Gastroesophageal sphincter (tissue), 3 donors: ENCODE results near the gene USP38.

ENCODE experiments used
- EP300 ChIP-seq: sonication (generic); formaldehyde crosslinking; IDR thresholded peaks from one replicate; pipeline ENCODE4 v1.6.1; 2017; ENCODE audit warnings: antibody characterized with exemption, mild to moderate bottlenecking
- POLR2A ChIP-seq, 2 donors: fragments of 450-650 bp; IDR thresholded peaks; one replicate each; pipeline ENCODE4 v1.6.1; 2017; ENCODE audit warnings: antibody characterized with exemption in 2 of 2, mild to moderate bottlenecking in 2 of 2, moderate library complexity in 1 of 2
- POLR2AphosphoS5 ChIP-seq: sonication (generic); formaldehyde crosslinking; IDR thresholded peaks from one replicate; pipeline ENCODE4 v1.6.1; 2017; ENCODE audit warnings: antibody characterized with exemption
- TF ChIP-seq, protein P1 (sequence below), 4 experiments: fragments of 200-600 bp in 2 of 4; fragments of 450-650 bp in 2 of 4; sonication (generic) in 1 of 4; IDR thresholded peaks; one replicate each; pipeline ENCODE4 v1.5.1; 2017 to 2019; ENCODE audit warnings: antibody characterized with exemption in 4 of 4, mild to moderate bottlenecking in 2 of 4, moderate library complexity in 2 of 4

DNA sequence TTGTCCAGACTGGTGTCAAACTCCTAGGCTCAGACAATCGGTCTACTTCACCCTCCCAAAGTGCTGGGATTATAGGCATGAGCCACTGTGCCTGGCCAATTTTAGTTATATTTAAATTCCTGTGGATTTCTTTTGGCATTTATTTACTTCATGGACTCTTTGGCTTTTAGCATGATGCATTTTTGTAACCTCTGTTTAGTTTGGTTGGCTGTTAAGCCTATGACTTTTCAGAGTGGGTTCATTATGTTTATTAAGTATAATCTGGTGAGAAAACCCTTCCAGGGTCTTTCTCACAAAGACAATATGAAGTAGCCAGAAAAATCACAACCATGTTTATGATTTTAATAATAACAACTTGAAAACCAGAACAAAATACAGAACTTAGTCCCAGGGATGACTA lies 49.4 kb downstream of the USP38 start:
- TF ChIP-seq, protein P1, sequence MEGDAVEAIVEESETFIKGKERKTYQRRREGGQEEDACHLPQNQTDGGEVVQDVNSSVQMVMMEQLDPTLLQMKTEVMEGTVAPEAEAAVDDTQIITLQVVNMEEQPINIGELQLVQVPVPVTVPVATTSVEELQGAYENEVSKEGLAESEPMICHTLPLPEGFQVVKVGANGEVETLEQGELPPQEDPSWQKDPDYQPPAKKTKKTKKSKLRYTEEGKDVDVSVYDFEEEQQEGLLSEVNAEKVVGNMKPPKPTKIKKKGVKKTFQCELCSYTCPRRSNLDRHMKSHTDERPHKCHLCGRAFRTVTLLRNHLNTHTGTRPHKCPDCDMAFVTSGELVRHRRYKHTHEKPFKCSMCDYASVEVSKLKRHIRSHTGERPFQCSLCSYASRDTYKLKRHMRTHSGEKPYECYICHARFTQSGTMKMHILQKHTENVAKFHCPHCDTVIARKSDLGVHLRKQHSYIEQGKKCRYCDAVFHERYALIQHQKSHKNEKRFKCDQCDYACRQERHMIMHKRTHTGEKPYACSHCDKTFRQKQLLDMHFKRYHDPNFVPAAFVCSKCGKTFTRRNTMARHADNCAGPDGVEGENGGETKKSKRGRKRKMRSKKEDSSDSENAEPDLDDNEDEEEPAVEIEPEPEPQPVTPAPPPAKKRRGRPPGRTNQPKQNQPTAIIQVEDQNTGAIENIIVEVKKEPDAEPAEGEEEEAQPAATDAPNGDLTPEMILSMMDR (IDR thresholded peaks at IDR 0.05) = no peak
- TF ChIP-seq POLR2A (IDR thresholded peaks at IDR 0.05) (no peak), EP300 (no peak), POLR2AphosphoS5 (no peak)
